SHP77 (cell line): ENCODE results near the gene PGGT1B.
"Not testable (repeated sequence)": the region's sequence is repeated elsewhere in the genome, so short reads cannot be mapped to it uniquely, and the experiment has no call there.

Experiments used
- DNase-seq, 2 experiments: peaks; one replicate each; lab custom pipeline; 2025; lab: John Stamatoyannopoulos, UW

The PGGT1B gene

GRCh38 chr5:115257981-115258380, 4.7 kb downstream of the PGGT1B start:
- DNase-seq, result no peak

GRCh38 chr5:115249379-115249778, 13.3 kb downstream of the PGGT1B start:
- DNase-seq, result not testable (repeated sequence)

- DNase-seq, result peak; percentile 42 to 64
These were observed 16.2 kb downstream of the PGGT1B start for GRCh38 chr5:115246361-115246991.

- no peak for DNase-seq
These were observed 19.3 kb downstream of the PGGT1B start for GRCh38 chr5:115243412-115243811.

GRCh38 chr5:115241881-115242642, 20.6 kb downstream of the PGGT1B start:
- no peak for DNase-seq

GRCh38 chr5:115237066-115237465, 25.6 kb downstream of the PGGT1B start:
- no peak for DNase-seq

GRCh38 chr5:115236599-115236998, 26.1 kb downstream of the PGGT1B start:
- no peak for DNase-seq

DNA sequence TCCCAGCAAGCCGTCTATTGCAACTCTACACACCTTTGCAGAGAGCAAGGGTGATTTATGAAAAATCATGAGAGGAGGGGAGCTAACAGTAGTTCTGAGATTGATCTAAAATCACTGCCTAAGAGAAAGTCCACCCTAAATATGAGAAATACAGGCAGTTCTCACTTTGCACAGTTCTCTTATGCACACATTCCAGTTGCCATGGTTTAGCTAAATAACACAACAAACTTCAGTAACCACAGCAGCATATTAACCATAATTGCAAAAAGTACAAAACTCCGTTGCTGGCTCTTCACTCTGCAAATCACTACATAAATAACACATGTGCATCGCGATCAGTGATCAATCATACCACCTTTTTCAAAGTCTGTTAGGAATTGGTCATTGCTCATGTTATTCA, 31.1 kb downstream of the PGGT1B start:
- no peak for DNase-seq

GRCh38 chr5:115229606-115230005, 33.1 kb downstream of the PGGT1B start:
- no peak for DNase-seq

- no peak for DNase-seq
These were observed 35.4 kb downstream of the PGGT1B start for GRCh38 chr5:115227281-115227680.

DNA sequence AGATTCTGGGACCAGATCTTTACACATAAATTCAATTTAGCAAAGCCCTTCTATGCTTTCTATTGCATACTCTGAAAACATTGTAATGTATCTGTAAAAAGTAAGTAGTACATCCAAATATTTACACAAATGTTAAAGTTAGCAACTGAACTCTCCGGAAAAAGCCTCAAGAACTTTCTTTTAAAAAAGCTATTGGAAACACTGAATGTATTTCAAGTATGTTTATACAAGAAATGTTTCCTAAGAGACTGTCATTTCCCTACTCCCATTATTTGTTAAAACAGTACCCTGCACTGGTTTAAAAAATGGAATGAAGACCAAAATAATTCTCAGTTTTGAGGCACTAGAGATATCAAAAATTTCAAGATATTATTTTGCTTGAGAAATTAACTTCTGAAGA, 48.1 kb downstream of the PGGT1B start:
- no peak for DNase-seq

DNA sequence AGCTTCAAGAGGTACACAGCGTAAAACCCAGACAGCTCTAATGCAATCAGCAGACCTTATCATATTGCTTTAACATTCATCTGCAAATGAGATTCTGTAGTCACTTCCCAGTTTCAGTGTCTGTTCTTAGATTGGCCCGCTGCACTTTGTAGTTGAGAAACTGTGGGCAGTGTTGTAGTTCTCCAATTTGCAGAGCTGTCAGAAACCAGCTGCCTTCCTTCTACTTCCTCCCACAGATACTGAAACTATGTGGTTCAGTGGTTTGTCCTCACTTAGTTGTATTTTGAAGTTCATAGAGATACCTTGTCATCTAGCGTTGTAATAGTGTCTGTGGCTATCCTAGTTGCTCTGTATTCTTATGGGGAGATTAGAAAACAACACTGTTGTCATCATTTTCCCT, 53.4 kb downstream of the PGGT1B start:
- no peak for DNase-seq

GRCh38 chr5:115202952-115203351, 59.7 kb downstream of the PGGT1B start:
- no peak for DNase-seq

- no peak for DNase-seq
These were observed 66.5 kb downstream of the PGGT1B start for GRCh38 chr5:115196161-115196560.

- no peak for DNase-seq
These were observed 68.0 kb downstream of the PGGT1B start for GRCh38 chr5:115194676-115195075.

DNA sequence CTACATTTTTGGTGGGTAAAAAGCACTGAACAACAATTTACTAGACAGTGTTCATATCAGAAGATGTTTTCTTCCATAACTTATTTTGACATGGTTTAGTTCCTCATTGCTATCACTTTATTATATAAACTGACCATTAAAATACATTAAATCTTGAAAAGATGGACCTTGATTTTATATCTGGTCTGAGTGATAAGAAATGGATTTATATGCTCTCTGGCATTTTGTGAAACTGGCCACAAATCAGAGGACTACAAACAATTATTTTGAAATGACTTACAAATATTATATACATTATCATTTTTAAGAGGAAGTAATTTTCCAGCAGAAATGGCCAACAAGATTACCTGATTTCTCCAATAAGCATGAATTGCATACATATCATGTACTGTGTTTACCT, 69.4 kb downstream of the PGGT1B start:
- DNase-seq, result no peak

DNA sequence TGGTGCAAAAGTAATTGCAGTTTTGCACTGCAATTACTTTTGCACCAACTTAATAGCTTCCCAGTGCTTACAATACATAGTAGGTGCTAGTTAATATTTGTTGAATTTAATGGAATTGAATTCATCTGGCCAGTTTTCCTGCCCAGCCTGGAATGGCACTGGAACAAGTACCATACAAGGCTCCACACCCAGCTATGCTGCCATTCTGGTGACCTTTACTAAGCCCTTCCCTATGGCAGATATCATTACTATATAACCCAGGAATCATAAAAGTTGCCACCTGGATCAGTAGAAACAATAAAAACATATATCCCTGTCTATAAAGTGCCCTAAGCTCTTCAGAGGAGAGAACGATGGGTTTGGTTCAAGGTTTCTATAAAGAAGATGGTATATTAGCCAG, 70.6 kb downstream of the PGGT1B start:
- DNase-seq, result no peak

- DNase-seq, result no peak
These were observed 71.1 kb downstream of the PGGT1B start for GRCh38 chr5:115191474-115192031.

DNA sequence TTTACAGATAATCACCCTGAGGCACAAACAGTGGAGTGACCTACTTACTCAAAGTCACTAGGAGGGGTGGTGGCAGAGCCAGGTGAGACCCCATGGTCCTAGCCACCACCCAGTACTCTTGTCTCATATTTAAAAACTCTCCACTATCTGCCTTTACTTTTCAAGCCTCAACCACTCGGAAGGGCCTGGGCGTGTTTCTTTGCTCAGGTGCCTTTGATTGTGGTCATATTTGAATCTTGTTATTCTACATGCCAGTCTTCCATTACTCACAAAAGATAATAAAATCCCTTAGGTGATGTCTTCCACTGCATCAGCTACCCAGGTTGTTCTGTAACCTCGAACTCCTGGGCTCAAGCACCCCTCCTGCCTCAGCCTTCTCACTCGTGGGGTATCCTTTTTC, 72.3 kb downstream of the PGGT1B start:
- DNase-seq, result no peak

DNA sequence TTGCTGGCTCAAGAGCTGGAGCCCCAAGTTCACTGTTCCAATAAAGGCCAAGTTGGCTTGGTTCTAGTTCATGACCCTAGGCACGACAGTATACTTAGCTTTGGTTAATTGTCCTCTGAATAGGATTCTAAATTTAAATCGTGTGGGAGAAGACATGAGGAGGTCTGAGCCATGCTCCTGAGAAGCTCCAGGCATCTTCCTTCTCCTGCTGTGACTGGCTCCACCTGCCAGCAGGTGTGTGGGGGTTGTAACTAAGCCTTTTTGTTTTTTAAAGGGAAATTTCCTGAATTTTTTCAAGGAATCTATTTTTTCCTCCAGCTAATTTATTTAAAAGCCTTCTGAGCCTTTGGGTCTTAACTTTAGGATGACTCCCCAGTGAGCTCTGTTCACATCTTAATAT, 72.8 kb downstream of the PGGT1B start:
- no peak for DNase-seq

- DNase-seq, result no peak
These were observed 75.9 kb downstream of the PGGT1B start for GRCh38 chr5:115186794-115187193.

DNA sequence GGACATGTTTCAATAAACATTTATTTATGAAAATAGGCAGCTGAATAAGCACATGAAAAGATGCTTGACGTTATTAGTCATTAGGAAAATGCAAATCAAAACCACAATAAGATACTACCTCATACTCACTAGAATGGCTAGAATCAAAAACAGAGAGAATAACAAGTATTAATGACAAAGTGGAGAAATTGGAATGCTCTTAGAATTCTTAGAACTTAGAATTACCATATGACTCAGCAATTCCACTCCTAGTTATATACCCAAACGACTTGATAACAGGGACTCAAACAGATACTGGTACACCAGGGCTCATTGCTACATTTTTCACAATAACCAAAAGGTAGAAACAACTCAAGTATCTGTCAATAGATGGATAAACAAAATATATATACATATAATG, 77.9 kb downstream of the PGGT1B start:
- DNase-seq, result no peak

GRCh38 chr5:115181757-115182156, 80.9 kb downstream of the PGGT1B start:
- DNase-seq, result no peak
